Measurements from ENCODE around the gene ACSL3. TPM values are rescaled to one million over a fixed set of nuclear protein-coding genes. Genes with fewer than 3 reads are reported as not detected.
"Not testable (repeated sequence)": the region's sequence is repeated elsewhere in the genome, so short reads cannot be mapped to it uniquely, and the experiment has no call there.

Gene ACSL3
- total RNA-seq, result 100 to 1,000 TPM in 1 of 2 donors, 10 to 100 TPM in 1; 93.1 to 119 TPM
- long read RNA-seq, full-length matches to known transcripts, result 133 of 170 reads
- long read RNA-seq, partial matches to known transcripts, result 19 of 170 reads
- long read RNA-seq, other reads (novel, unspliced or antisense), result 18 of 170 reads

DNA sequence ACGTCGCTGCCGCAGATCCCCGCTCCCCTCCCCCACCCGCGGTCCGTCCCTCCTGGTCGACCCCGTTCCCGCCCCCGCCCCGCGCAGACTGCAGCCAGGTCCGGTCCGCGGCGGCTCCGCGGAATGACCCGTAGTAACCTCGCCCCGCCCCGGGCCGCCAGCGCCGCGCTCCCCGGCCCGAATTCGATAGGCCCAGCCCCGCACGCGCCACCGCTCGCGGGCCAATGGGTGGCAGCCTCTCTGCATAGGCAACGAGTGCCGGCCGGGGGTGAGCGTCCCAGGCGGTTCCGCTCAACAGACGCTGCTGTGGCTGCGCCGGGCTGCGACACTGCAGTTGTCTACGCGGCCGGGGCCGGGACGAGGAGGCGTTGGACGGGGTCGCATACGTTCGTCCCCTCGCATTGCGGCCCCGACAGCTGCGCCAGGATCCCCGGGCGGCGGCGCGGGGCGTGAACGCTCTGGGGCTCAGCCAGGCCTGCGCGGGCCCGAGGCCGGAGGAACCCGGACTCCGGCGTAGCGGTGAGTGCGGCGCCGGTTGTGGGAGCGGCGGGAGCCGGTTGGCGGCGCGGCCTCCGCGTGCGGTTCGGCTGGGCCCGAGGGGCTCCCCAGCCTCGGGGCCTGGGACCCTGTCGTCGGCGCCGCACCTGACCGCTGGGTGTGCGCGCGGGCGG is at the start of gene ACSL3:
TSS of gene ACSL3 (plus strand) at position 297 of the 671 bp plus-strand sequence. CDS start 47,737 bp downstream, outside the sequence.
- peak; percentile 96 for DNase-seq
- peak; percentile 93 for ATAC-seq
- intact Hi-C loops (cut with DNase I, micrococcal nuclease), result loop anchor here in 1 of 2 donors (5.0 kb wide), 1 partner anchor 154 kb away; no protein-coding TSS in a partner anchor

DNA sequence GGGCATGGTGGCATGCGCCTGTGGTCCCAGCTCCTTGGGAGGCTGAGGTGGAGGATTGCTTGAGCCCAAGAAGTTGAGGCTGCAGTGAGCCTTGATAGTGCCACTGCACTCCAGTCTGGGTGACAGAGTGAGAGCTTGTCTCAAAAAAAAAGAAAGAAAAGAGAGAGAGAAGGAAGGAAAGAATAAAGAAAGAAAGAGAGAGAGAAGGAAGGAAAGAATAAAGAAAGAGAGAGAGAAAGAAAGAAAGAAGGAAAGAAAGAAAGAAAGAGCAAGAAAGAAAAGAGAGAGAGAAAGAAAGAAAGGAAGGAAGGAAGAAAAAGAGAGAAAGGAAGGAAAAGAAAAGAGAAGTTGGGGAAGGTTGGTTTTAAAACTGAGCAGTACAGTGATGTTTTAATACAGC is 49.0 kb upstream of the ACSL3 start:
- intact Hi-C loops (cut with DNase I, micrococcal nuclease), result no loop called here
- ATAC-seq, result no peak
- no peak for DNase-seq

DNA sequence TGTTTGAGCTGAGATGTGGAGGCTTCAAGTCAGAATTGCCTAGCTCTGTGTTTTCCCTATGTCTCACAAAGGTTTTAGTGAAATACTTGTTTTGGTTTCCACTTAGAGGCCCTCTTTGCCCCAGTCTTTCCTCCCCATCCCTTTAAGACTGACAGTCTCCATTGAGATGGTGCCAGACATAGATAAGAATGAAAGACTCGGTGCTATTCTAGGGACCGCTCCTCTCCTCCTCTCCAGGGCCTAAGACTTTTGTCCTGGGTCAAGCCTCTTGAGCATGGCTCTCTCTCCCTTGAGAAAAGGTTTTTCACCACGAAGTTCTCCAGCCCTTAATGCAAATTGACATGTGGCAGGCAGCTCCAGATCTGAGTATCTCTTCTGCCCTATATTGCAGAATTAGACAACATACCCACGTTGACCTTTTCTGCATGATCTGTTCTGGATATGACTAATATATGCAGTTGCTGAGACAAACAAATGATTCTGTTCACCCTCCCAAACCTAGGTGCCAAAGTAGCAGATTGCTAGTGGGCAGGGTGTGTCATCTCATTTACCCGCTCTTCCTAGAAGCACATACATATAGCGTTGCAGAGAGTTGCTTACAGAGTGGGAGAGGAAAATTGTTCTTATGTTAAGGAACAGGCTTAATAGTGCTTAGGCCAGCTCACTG is 47.5 kb upstream of the ACSL3 start:
- intact Hi-C loops (cut with DNase I, micrococcal nuclease), result no loop called here
- peak; percentile 27 for ATAC-seq

GRCh38 chr2:222819722-222820333 is 41.0 kb upstream of the ACSL3 start:
- DNase-seq, result no peak
- intact Hi-C loops (cut with DNase I, micrococcal nuclease), result no loop called here
- no peak for ATAC-seq

More for the DNA sequence above, 47.5 kb upstream of the ACSL3 start:
- DNase-seq, result no peak

DNA sequence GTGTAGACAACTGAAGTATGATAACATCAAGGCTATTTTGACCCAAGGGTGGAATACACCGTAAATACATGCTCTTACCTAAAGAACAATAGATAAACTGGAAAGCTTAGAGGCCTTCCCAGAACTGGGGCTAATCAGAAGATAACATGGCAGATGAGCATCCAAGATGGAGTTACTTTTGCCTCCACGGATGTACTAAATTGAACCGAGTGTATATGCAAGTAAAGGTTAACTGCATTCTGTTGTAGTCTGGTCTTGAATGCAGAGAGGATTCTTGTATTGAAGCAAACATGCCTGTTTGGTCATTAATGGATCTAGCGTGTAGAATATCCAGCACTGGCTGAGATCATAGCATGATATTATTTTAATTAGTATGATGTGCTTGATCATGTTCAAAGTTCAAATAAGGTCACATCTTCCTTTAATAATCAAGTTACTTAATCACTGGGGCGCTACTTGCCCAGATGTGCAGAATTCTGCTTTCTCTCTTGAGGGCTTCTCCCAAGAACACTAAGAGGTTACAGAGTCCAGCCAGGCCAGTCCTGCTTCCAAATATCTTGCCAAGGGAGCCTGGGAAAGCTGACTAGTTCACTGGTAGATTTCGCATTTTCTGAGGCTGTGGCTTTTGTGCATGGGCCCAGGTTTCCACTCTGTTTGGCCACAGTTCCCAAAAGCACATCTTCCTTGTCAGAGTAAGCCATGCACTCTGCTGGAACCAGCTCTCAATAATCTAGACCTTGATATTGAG is 37.5 kb upstream of the ACSL3 start:
- DNase-seq (no peak), ATAC-seq (no peak)
- intact Hi-C loops (cut with DNase I, micrococcal nuclease), result no loop called here

- no peak for ATAC-seq
- intact Hi-C loops (cut with DNase I, micrococcal nuclease), result no loop called here
- DNase-seq, result no peak
Measured at GRCh38 chr2:222825031-222825430, 35.8 kb upstream of the ACSL3 start.

- ATAC-seq (peak; percentile 48), DNase-seq (no peak)
- intact Hi-C loops (cut with DNase I, micrococcal nuclease), result no loop called here
Measured at GRCh38 chr2:222827417-222827816, 33.4 kb upstream of the ACSL3 start.

DNA sequence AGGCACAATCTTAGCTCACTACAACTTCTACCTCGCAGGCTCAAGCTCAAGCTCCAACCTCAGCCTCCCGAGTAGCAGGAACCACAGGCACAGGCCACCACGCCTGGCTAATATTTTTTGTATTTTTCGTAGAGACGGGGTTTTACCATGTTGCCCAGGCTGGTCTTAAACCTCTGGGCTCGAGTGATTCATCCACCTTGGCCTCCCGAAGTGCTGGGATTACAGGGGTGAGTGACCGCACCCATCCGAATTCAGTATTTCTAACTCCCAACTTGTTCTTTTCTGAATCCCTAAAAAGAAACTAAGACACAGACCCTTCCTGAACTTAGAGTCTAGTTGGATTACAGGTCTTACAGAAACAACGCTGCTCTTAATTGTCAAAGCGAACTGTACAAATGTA is 32.3 kb upstream of the ACSL3 start:
- intact Hi-C loops (cut with DNase I, micrococcal nuclease), result no loop called here
- ATAC-seq, result no peak
- no peak for DNase-seq

- ATAC-seq, result no peak
- intact Hi-C loops (cut with DNase I, micrococcal nuclease), result no loop called here
- no peak for DNase-seq
Measured at GRCh38 chr2:222830164-222830563, 30.7 kb upstream of the ACSL3 start.

DNA sequence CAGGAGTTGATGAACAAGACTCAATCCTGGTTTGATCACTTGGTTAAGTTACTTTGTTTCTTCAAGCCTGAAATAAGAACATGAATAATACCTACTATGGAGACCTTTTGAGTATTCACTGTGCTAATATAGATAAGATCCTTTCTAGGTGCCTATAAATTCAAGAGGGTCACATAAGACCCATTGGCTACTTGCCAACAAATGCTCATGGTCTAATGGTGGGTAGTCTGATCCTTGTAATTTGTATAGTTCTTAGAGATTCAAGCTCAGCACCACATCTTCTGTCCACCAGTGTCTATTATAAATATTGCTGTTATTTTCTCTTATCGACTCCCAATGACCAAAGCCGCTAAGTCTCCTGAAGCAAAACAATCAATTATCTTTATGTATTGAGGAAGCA is 27.4 kb upstream of the ACSL3 start:
- no peak for ATAC-seq
- no peak for DNase-seq
- intact Hi-C loops (cut with DNase I, micrococcal nuclease), result no loop called here

DNA sequence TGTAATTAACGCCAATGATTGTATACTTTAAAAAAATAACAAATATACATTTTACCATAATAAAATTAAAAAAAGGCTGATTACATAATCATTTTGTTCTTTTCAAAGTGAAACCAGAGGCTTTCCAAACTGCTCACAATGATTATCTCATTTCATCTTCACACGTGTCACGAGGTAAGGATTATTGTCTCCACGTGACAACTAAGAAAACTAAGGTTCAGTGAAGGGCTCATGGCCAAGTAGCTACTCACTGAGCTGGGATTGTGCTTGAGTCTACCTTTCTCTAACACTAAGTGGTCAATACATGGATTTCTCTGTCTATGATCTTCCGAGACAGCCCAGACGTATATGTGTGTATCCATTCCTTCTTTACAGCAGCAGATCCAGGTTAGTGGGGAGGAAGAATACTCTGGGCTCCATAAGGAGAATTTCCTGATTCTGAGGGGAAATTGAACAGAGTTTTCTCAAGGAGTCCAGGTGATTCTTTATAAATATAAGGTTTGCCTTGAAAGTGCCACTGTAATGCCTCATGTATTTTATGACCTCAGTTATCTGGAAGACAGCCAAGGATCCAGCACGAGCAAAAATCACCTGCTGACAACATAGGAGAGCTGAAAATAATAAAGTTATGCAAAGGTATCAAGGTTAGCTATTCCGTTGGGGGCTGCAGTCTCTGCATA is 25.6 kb upstream of the ACSL3 start:
- peak; percentile 77 for ATAC-seq
- intact Hi-C loops (cut with DNase I, micrococcal nuclease), result no loop called here

GRCh38 chr2:222835823-222836151 is 25.0 kb upstream of the ACSL3 start:
- ATAC-seq, result no peak
- DNase-seq, result no peak
- intact Hi-C loops (cut with DNase I, micrococcal nuclease), result no loop called here

More for the DNA sequence above, 25.6 kb upstream of the ACSL3 start:
- DNase-seq, result no peak

GRCh38 chr2:222837643-222838056 is 23.2 kb upstream of the ACSL3 start:
- DNase-seq (no peak), ATAC-seq (no peak)
- intact Hi-C loops (cut with DNase I, micrococcal nuclease), result no loop called here

GRCh38 chr2:222840060-222840802 is 20.6 kb upstream of the ACSL3 start:
- DNase-seq (no peak), ATAC-seq (no peak)
- intact Hi-C loops (cut with DNase I, micrococcal nuclease), result no loop called here

- intact Hi-C loops (cut with DNase I, micrococcal nuclease), result no loop called here
- DNase-seq (no peak), ATAC-seq (peak; percentile 90)
Measured at GRCh38 chr2:222842491-222843174, 18.2 kb upstream of the ACSL3 start.

DNA sequence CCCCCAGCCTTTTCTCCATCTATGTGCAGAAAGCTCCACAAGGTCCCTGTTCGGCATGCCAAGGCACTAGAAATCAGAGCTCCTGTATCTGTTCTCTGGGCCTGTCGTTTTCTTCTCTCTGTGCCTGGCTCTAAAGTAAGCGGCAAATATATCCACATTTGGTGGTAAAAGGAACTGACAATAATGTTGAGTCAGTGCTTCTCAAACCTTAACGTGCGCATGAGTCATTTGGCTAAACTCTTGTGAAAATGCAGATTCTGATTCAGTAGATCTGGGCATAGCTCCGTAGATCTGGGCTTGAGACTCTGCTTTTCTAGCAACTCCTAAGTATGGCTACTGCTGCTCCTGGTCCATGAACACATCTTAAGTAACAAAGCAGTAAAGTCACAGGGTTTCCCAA is 16.5 kb upstream of the ACSL3 start:
- DNase-seq, result no peak
- intact Hi-C loops (cut with DNase I, micrococcal nuclease), result no loop called here
- no peak for ATAC-seq

DNA sequence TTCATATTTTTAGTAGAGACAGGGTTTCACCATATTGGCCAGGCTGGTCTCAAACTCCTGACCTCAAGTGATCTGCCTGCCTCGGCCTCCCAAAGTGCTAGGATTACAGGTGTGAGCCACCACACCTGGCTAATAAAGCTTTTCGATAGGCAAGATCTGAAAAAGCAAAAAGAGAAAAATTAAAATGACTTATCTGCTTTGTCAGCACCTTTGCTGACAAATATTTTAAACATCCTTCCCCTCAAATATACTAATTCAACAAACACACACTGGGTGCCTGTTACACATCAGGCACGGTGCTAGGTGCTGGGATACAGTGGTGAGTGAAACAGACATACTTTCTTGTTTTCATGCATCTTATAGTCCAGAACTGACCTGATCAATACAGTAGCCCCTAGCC is 15.5 kb upstream of the ACSL3 start:
- DNase-seq; intact Hi-C loops (cut with DNase I, micrococcal nuclease); ATAC-seq: not testable (repeated sequence)

DNA sequence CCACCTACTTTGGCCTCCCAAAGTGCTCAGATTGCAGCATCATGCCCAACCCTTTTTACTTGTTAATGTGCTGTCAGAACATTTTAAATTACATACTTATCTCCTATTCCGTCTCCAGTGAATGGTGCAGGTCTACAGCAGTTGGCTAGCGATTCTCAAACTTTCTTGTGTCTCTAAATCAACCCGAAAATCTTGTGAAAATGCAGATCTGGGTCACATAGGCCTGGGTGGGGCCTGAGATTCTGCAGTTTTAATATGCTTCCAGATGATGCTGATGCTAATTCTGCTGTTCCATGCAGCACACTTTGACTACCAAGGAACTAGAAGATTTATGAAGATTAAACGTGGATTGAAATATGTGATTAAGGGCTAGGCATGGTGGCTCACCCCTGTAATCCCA is 14.8 kb upstream of the ACSL3 start:
- ATAC-seq (no peak), DNase-seq (no peak)
- intact Hi-C loops (cut with DNase I, micrococcal nuclease), result no loop called here

Measured in left colon (tissue), 2 donors.